DMS114 treated with DMSO at 0.1 percent for 48 hours (cell line): ENCODE measurements around the gene DHRS7B.

Source experiments
- DNase-seq: peaks from one replicate; lab custom pipeline; 2025; ENCODE audit not compliant: unreplicated experiment; lab: John Stamatoyannopoulos, UW

Gene DHRS7B

GRCh38 chr17:21149621-21150020 is 22.9 kb downstream of the DHRS7B start:
- no peak for DNase-seq

DNA sequence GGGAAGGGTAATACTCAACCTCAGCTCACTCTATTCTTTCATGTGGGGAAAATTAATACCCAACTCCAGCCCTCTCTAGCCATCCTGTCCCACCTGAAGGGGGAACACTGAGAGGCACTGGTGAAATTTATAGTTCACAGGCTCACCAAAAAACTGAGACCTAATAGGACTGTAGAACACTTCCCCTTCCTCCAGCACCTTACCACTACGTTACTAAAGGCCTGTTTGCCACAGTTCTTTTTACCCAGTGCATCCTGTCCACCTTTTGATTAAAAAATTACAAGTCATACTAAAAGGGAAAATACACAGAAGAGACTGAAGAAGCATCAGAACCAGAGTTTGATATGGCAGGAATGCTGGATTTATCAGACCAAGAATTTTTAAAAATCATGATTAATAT is 26.0 kb downstream of the DHRS7B start:
- DNase-seq = no peak

GRCh38 chr17:21157586-21158370 is 31.0 kb downstream of the DHRS7B start:
- no peak for DNase-seq

DNA sequence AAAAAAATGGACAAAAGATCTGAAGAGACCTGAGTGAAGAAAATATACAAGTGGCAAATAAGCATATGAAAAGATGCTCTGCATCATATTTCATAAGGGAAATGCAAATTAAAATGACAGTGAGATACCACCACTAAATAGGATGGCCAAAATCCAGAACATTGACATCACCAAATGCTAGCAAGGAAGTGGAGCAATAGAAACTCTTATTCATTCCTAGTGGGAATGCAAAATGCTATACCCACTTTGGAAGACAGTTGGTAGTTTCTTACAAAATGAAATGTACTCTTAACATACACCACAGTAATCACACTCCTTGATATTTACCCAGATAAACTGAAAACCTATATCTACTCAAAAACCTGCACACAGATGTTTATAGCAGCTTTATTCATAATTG is 33.6 kb downstream of the DHRS7B start:
- DNase-seq = no peak

- no peak for DNase-seq
Observed at GRCh38 chr17:21161498-21162393, 35.0 kb downstream of the DHRS7B start.

DNA sequence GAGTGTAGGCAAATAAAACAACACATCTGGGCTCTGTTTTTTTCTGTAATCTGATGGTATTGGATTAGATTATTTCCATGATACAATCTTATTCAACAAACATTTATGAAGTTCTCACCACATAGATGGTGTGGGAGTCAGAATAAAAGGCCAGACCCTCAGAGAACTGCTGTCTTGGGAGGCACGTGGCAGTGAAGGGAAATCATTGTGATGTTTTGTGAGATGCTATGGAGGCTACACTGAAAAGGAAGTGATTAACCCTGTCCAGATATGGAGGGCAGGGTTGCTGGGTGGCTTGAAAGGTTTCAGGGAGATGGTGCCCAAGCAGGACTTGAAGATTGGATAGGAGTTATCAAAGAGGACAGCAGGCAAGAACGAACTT is 35.6 kb downstream of the DHRS7B start:
- no peak for DNase-seq

DNA sequence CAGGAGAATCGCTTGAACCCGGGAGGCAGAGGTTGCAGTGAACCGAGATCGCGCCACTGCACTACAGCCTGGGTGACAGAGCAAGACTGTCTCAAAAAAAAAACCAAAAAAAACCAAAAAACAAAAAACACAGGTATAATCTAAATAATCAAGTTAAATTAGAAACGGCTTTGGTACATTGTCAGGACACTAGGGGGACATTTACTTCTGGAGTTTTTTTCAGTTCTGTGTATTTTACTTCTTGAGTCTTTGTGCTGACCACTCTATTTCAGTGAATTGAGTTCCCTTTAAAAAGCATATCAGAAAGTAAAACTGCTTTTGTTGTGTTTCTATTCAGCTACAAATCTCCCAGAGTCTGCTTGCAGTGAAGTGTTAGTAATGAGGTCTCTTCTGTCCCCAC is 36.3 kb downstream of the DHRS7B start:
- DNase-seq = no peak

DNA sequence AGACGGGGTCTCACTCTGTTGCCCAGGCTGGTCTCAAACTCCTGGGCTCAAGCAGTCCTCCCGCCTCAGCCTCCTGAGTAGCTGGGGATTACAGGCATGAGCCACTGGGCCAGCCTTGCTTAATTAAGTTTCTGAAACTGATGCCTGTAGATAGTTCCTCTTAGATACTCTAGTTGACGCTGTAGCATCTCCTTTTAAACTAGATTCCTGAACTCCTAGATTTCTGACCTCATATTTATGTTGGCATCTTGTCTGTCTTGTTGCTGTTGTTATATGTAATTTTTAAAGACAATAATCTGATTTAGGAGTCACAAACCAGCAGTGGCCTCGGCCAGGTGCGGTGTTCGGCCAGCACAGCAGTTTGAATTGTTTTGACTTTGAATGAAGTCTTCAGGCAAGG is 37.5 kb downstream of the DHRS7B start:
- DNase-seq = no peak

GRCh38 chr17:21164620-21165019 is 37.9 kb downstream of the DHRS7B start:
- DNase-seq = no peak

DNA sequence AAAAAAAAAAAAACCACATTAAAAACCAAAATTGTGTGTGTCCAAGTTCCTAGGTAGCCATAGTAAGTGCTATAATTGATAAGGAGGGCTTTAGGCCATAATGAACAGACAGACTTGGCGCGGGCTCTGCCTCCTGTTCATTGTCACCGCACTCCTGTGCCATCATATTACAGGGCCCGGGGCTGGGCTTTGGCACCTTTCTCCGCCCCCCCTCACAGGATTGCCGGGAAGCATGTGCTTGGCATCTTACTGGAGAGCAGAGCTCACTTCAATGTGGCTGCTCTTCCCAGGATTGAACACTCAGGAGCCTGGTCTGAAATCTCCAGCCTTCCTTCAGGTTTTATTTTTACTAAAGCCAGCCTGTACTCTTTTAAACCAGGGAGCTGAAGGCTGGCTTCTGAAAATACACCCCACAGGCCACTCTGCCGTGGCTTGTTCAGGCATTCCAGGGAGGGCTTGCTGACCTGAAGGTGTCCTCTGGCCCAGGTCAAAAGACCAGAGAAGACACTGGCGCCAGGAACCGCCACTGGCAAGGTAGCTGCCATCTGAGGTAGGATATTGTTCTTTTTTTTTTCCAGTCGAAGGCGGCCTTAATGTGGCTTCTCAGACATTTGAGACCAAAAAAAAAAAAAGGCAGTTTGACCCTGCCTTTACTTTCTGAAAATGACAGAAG is 39.3 kb downstream of the DHRS7B start:
- no peak for DNase-seq

GRCh38 chr17:21166595-21167210 is 39.9 kb downstream of the DHRS7B start:
- no peak for DNase-seq

GRCh38 chr17:21167303-21167702 is 40.5 kb downstream of the DHRS7B start:
- DNase-seq = no peak

- DNase-seq = no peak
Observed at GRCh38 chr17:21168555-21168865, 41.7 kb downstream of the DHRS7B start.

DNA sequence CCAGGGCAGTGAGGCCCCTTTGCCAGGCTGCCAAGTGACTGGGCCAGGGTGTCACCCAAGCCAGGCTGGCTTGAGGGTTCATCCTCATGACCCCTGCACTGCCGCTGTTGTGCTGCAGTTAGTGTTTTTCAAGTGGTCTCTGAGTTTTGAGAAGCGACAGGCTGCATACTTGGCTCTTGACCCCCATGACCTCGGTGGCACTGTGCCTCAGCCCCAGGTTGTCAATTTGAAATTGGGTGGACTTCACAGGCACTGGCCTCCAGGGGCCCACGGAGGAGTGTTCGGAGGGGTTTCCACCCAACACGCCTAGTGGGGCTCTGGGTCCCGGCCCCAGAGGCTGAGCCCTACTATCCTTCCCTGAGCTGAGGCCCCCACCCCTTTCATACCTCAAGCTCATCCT is 42.7 kb downstream of the DHRS7B start:
- DNase-seq = no peak

DNA sequence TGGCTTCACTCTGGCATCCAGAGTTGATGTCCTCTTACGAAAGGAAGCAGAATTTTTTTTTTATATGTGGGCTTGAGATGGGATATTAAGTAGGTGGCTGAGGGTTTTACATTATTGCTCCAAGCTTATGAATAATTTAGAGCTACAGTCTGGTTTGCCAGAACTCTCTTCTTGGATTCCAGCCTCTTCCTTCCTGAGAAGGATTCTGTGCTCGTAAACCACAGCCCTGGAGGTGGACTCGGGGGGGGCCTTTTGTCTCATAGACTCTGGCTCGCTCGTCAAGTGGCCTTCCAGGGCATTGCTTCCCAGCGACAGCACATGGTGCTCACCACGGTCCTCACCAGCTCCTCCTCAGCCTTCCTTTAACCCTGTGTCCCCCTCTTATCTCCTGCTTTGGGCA is 44.0 kb downstream of the DHRS7B start:
- DNase-seq = no peak

- DNase-seq = no peak
Observed at GRCh38 chr17:21171309-21171922, 44.7 kb downstream of the DHRS7B start.

DNA sequence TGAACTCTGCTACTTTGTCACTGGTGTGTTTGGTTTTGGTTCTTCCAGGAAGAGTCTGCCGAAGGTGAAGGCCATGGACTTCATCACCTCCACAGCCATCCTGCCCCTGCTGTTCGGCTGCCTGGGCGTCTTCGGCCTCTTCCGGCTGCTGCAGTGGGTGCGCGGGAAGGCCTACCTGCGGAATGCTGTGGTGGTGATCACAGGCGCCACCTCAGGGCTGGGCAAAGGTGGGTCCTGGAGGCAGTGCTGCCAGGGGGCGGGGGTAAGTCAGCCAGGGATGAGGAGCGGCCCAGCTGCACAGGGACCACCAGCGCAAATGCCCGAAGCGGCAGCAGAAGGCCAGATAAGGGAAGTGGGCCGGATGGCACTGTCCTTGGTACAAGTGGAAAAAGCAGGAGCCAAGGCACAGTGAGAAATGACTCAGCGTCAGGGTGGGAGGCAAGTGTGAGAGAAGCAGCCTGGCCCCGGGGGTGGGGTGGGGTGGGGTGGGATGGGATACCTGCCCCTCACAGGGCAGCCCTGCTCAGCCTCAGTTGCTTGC is 45.3 kb downstream of the DHRS7B start:
- DNase-seq = no peak

DNA sequence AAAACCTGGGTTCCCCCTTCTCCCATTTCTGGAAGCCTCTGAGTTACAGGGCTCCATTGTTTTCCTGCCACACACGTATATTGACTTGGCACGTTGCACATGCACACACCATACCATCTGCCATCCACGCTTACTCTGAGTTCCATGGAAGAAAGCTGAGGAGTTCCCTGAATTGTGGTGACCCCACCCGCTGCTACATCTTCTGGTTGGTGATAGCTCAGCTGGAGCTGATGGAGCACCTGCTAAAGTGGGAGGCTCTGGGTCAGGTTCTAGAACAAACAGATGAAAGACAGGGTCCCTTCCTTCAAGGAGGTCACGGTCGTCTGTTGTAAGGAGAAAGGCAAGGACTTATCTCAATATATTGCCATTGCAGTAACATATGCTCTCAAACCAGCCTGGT is 46.1 kb downstream of the DHRS7B start:
- DNase-seq = no peak

GRCh38 chr17:21173543-21173942 is 46.8 kb downstream of the DHRS7B start:
- DNase-seq = no peak

DNA sequence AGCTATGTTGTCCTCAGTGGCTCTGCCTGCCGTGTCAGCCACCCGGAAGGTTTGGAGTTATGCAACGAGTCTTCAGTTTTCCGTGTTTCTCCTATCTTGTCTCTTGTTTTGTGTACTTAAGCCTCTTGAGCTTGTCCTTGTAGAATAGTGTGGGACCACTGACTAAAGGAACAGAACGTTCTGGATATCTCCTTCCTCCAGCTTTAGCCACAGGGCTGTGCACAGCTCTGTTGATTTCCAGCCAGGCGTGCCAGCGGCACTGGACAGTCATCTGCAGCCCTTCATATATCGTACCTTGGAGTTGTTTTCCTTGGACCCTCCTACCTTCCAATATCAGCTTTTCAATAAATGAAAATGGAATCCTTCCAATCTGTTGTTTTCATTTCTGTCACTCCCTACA is 47.4 kb downstream of the DHRS7B start:
- DNase-seq = no peak

DNA sequence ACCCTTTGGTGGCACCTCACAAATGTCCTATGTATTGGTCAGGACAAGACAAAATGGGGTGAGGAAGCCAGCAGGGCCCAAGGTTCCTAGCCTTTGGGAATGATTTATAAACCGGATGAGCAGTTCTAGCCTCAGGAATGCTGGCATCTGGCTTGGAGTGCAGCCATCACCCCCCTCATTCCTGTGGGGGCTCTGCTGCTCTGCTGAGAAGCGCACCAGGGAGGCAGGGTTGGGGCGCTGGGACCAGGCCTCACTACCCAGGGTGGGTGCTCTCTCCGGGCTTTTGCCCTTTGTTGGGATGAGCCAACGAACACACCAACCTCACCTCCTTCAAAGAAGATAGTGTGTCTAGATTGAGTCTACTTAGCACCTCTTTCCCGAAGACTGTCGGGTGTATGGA is 47.9 kb downstream of the DHRS7B start:
- DNase-seq = no peak
